Measurements from ENCODE around the gene NEDD4L. TPM values are rescaled to one million over a fixed set of nuclear protein-coding genes. Genes with fewer than 3 reads are reported as not detected.

The NEDD4L gene
- total RNA-seq, 3 donors from 2014 or later = 161 to 309 (median 256) TPM

DNA sequence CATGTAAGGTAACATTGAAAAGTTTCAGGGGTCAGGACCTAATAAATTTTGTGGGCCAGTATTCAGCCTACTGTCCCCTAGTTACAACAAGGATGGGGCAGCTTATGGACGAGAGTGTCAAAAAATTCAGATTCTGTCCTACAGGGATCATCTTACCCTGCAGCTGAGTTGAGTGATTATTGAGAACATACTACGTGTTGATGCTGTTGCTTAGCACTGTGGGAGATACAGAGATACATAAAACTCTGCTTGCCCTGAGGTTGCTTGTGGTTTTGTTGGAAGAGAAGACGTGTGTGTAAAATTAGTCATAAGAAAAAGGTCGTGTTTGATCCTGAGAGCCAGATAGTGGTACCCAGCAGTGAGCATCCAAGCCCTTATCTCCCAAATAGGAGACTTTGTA, 253.2 kb downstream of the NEDD4L start:
- Histone ChIP-seq H3K4me1 (ENCODE audit: low read depth) (no peaks in the 10 kb centered on the region), H3K9me3 (no peaks in the 10 kb centered on the region), H3K36me3 (ENCODE audit: low read depth) (no peaks in the 10 kb centered on the region), H3K4me3 (no peak overlapping the region)
- intact Hi-C loops (cut with DNase I, micrococcal nuclease) = no loop called here
- DNase-seq (no peak), ATAC-seq (no peak)
- TF ChIP-seq, protein P1, sequence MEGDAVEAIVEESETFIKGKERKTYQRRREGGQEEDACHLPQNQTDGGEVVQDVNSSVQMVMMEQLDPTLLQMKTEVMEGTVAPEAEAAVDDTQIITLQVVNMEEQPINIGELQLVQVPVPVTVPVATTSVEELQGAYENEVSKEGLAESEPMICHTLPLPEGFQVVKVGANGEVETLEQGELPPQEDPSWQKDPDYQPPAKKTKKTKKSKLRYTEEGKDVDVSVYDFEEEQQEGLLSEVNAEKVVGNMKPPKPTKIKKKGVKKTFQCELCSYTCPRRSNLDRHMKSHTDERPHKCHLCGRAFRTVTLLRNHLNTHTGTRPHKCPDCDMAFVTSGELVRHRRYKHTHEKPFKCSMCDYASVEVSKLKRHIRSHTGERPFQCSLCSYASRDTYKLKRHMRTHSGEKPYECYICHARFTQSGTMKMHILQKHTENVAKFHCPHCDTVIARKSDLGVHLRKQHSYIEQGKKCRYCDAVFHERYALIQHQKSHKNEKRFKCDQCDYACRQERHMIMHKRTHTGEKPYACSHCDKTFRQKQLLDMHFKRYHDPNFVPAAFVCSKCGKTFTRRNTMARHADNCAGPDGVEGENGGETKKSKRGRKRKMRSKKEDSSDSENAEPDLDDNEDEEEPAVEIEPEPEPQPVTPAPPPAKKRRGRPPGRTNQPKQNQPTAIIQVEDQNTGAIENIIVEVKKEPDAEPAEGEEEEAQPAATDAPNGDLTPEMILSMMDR (IDR thresholded peaks at IDR 0.05) = no peak

DNA sequence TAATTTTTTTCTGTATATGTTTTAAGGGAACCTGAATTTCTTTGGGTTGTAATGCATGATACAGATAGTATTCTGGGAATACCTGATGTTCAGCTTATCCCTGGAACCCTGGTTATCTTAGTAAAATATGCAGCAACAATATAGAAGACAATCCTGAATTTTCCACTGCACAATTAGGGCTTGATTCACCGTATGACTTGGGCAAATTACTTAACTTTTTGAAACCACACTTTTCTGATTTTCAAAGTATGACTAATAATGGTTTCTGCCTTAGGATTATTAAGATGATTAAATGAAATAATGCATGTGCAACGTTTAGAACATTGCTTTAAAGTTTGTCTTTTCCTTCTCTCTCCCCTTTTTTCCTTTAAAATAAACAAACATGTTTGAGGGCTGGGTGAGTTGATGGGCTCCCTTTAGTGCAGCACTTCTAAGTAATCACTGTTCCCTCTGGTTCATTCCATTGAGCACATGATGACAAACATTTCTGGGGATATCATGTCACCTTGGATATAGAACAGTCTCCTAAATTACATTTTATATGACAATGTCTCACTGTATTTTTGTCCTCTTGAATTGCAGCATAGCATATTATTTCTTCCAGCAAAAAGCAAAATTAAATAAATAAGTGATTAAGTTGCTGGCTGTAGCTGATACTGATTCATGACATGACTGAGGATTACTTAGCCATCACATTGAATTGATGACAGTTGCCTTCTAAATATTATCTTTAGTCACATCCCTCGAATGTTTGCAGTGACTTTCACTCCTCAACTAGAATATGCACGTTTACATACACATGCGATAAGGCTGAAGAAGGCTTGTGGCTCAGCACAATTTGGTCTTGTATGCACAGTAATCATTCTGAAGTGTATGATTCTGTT, 254.5 kb downstream of the NEDD4L start:
- Histone ChIP-seq H3K4me3 (no peak overlapping the region), H3K9me3 (no peaks in the 10 kb centered on the region), H3K4me1 (ENCODE audit: low read depth) (peaks cover 5% of the 10 kb centered on the region), H3K36me3 (ENCODE audit: low read depth) (no peaks in the 10 kb centered on the region)
- TF ChIP-seq, protein P1 (IDR thresholded peaks at IDR 0.05) = no peak
- DNase-seq (no peak), ATAC-seq (no peak)
- intact Hi-C loops (cut with DNase I, micrococcal nuclease) = no loop called here

DNA sequence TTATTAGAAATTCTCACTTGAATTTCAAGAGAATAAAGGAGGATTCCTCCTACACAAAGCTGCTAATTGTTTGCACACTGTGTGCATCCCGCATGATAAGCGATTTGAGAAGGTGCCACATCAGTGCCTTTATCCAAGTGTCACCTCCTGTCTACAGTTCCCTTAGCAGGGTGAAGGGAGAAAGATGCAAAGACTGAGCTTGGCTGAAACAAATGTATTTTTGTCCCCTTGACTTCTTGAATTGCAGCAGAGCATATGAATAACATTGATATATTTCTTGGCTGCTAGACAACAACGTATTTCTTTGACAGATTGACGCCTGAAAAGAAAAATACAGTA, 255.1 kb downstream of the NEDD4L start:
- TF ChIP-seq, protein P1 (IDR thresholded peaks at IDR 0.05) = no peak
- DNase-seq (no peak), ATAC-seq (no peak)
- Histone ChIP-seq H3K4me3 (no peak overlapping the region), H3K4me1 (ENCODE audit: low read depth) (peaks cover 7% of the 10 kb centered on the region), H3K36me3 (ENCODE audit: low read depth) (no peaks in the 10 kb centered on the region), H3K9me3 (no peaks in the 10 kb centered on the region)
- intact Hi-C loops (cut with DNase I, micrococcal nuclease) = no loop called here

DNA sequence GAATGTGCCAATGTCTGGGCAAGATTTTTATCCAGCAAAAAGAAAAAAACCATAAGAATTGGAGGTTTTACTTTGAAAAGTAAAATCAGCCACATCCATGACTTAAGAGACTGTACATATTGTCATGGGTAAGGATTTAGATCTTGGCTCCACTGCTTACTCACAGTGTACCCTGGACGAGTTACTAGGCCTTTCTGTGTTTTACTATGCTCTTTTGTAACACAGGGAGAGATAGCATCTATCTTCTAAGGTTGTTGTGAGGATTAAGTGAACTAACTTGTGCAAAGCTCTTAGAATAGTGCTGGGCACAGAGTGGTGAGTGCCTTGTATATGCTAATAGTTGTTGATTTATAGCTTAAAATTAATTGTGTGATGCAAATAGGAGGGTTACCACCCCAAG, 255.9 kb downstream of the NEDD4L start:
- peaks cover 7% of the 10 kb centered on the region for H3K4me1 ChIP-seq (ENCODE audit: low read depth)
- intact Hi-C loops (cut with DNase I, micrococcal nuclease) = no loop called here
- TF ChIP-seq, protein P1 (IDR thresholded peaks at IDR 0.05) = no peak
- no peak overlapping the region for H3K4me3 ChIP-seq
- DNase-seq = no peak
- ATAC-seq = no peak
- H3K9me3 ChIP-seq = no peaks in the 10 kb centered on the region
- H3K36me3 ChIP-seq (ENCODE audit: low read depth) = no peaks in the 10 kb centered on the region

DNA sequence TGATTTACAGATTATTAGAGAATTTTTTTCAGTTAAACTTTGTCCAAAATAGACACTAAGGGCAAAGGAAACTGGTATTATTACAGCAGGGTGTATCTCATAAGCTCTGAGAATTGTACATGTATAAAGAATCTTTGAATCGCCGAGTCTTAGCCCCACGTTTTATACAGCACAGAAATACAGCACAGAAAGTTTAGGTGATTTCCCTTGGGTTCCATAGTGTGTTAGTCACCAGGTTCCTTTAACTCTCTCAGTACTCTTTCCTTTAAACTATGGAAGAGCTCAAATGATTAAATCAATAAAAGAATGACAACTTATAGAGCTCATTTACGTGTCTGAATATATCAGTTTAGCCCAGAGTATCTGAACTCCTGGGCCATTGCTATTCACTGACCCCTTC, 256.8 kb downstream of the NEDD4L start:
- Histone ChIP-seq H3K4me1 (ENCODE audit: low read depth) (peaks cover 7% of the 10 kb centered on the region), H3K9me3 (peaks cover 6% of the 10 kb centered on the region), H3K4me3 (no peak overlapping the region), H3K36me3 (ENCODE audit: low read depth) (no peaks in the 10 kb centered on the region)
- intact Hi-C loops (cut with DNase I, micrococcal nuclease) = no loop called here
- ATAC-seq = no peak
- DNase-seq = no peak
- TF ChIP-seq, protein P1 (IDR thresholded peaks at IDR 0.05) = no peak
